ENCODE results near the gene ERAS. TPM values are rescaled to one million over a fixed set of nuclear protein-coding genes. Genes with fewer than 3 reads are reported as not detected.

The ERAS gene, protein sequence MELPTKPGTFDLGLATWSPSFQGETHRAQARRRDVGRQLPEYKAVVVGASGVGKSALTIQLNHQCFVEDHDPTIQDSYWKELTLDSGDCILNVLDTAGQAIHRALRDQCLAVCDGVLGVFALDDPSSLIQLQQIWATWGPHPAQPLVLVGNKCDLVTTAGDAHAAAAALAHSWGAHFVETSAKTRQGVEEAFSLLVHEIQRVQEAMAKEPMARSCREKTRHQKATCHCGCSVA
- total RNA-seq (2014; rRNA removed; shearing (Covaris generic)), result not detected in 2 replicates

DNA sequence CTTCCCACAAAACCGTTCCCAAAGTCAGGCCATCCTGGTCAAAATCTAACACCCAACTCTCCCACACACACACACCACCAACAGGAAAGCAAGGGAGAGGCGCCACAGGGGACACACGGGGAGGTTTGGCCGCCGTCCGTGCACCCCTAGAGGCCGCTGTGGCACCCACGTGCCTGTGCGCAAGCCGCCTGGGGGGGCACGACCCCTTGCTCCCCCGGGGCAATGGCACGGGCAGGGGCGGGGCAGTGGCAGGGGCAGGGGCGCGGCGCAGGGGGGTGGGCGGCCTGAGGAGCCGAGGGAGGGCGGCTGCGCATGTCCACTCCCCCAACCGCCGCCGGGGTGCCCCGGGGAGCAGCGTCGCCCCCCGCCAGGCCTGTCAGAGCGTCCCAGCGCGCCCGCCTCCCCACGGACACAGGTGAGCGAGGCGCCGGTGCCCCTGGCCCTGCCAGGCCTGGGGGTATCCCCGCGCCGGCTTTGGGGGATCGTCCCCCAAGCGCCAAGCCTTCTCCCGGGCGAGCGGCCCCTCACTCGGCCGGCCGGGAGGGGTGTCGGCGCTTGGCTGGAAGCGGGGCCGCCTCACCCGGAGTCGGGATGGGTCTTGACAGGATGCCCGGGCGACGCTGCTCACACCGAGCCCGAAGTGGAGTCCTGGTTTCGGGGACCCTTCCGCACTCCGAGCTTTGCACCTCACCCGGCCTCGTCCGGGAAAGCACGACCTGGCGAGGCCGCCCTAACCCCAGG, at the start of gene ERAS:
Gene ERAS, plus strand, starts transcription at position 379 of the 741 bp plus-strand sequence. CDS start 2,611 bp downstream, outside the sequence.
- Histone ChIP-seq H3K4me3 (no peak within 1 kb of the TSS), H3K36me3 (peaks cover 5% of the 10 kb centered on the region; the same call in 1 of the 2 replicates), H3K4me1 (replicated peaks) (no peaks in the 10 kb centered on the region), H3K27me3 (replicated peaks) (no peaks in the 10 kb centered on the region), H3K27ac (no peak within 1 kb of the TSS), H3K9me3 (replicated peaks) (no peaks in the 10 kb centered on the region)
- DNase-seq (ENCODE audit: low read depth in 1 of 2, low spot score in 2 of 2), result no peak

DNA sequence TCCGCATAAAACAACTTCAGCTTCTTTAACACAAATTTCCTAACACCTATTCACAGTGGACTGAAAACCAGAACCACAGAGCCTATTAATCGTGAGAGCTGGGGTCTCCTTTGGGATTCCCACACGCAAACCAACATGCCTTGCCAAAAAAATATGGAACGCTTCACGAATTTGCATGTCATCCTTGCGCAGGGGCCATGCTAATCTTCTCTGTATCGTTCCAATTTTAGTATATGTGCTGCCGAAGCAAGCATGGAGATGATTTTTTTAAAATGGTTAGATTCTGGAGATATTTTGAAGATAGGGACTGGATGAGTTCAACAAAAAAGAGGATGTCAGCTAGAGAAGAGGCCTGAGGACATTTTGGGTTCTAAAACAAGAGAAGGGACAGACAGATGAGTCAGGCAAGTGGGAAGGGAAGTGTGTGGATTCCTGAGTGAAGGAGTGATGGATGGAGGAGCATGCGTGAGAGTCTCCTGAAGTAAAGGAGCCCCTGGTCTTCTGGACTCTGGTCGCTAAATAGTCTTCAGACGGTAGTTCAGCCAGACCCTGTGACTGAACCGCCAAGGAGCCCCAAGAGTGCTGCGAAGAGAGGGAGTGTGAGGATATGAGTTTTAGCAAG, 49.4 kb upstream of the ERAS start:
- DNase-seq (ENCODE audit: low read depth in 1 of 2, low spot score in 2 of 2), result no peak
- H3K36me3 ChIP-seq, result no peaks in the 10 kb centered on the region
- no peaks in the 10 kb centered on the region for H3K9me3 ChIP-seq (replicated peaks)
- no peak overlapping the region for H3K27ac ChIP-seq
- H3K4me3 ChIP-seq, result no peak overlapping the region
- no peaks in the 10 kb centered on the region for H3K4me1 ChIP-seq (replicated peaks)
- H3K27me3 ChIP-seq (replicated peaks), result no peaks in the 10 kb centered on the region

DNA sequence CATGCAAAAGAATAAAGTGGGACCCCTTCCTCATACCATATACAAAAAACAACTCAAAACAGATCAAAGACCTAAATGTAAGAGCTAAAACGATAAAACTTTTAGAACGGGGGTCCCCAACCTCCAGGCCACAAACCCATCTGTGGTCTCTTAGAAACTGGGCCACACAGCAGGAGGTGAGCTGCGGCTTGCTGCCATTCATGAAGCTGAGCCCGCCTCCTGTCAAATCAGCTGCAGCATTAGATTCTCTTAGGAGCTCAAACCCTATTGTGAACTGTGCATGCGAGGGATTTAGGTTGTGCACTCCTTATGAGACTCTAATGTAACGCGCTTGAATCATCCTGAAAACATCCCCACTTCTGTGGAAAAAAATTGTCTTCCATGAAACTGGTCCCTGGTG, 46.9 kb upstream of the ERAS start:
- Histone ChIP-seq H3K4me3 (no peak overlapping the region), H3K36me3 (no peaks in the 10 kb centered on the region), H3K27ac (no peak overlapping the region), H3K9me3 (replicated peaks) (no peaks in the 10 kb centered on the region), H3K27me3 (replicated peaks) (no peaks in the 10 kb centered on the region), H3K4me1 (replicated peaks) (no peaks in the 10 kb centered on the region)
- no peak for DNase-seq (ENCODE audit: low read depth in 1 of 2, low spot score in 2 of 2)

DNA sequence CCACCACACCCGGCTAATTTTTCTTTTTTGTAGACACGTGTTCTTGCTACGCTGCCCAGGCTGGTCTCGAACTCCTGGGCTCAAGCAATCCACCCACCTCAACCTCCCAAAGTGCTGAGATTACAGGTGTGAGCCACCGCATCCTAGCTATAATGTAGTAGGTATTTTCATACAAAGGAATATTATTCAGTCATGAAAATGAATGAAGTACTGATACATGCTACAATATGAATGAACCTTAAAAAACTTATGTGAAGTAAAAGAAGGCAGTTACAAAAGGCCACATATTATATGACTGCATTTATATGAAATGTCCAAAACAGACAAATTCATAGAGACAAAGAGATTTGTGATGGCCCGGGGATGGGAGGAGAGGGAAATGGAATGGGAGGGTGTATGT, 44.6 kb upstream of the ERAS start:
- no peaks in the 10 kb centered on the region for H3K27me3 ChIP-seq (replicated peaks)
- no peak for DNase-seq (ENCODE audit: low read depth in 1 of 2, low spot score in 2 of 2)
- H3K36me3 ChIP-seq, result no peaks in the 10 kb centered on the region
- H3K27ac ChIP-seq, result no peak overlapping the region
- no peaks in the 10 kb centered on the region for H3K4me1 ChIP-seq (replicated peaks)
- H3K4me3 ChIP-seq, result no peak overlapping the region
- H3K9me3 ChIP-seq (replicated peaks), result no peaks in the 10 kb centered on the region

DNA sequence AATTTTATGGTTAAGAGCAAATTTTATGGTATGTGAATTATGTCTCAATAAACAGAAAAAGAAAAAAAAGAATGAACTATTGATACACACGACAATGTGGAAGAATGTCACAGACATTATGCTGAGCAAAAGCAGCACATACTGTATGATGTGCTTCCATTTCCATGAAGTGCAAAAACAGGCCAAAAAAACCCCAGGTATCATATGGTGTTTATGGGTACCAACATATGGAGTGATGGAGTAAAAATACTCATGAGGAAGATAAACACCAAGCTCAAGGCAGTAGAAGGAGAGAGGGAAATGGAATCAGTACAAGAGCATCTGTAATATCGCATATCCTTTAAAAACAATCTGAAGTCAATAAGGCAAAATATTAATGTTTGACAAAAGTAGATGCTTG, 44.1 kb upstream of the ERAS start:
- Histone ChIP-seq H3K36me3 (no peaks in the 10 kb centered on the region), H3K9me3 (replicated peaks) (no peaks in the 10 kb centered on the region), H3K4me3 (no peak overlapping the region), H3K4me1 (replicated peaks) (no peaks in the 10 kb centered on the region), H3K27ac (no peak overlapping the region), H3K27me3 (replicated peaks) (no peaks in the 10 kb centered on the region)
- no peak for DNase-seq (ENCODE audit: low read depth in 1 of 2, low spot score in 2 of 2)

DNA sequence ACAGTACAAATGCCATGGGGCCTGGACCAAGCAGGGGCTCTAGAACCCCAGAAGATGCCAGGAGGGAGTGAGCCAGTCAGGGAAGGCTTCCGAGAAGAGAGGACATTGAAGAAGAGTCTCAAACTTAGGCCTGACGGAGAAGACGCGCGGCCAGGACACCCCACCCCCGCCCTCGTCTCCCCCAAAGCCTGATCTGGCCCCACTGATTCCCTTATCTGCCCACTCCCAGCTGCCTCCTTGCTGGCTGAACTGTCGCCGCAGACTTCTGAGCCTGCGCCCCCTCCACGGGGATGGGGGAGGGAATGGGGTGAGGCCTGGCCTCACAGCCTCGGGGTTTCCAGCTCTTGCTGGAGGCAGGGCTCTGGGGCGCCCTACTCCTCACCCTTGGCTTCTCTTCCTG, 43.5 kb upstream of the ERAS start:
- H3K27me3 ChIP-seq (replicated peaks), result no peaks in the 10 kb centered on the region
- no peaks in the 10 kb centered on the region for H3K4me1 ChIP-seq (replicated peaks)
- H3K9me3 ChIP-seq (replicated peaks), result no peaks in the 10 kb centered on the region
- H3K27ac ChIP-seq, result no peak overlapping the region
- no peak overlapping the region for H3K4me3 ChIP-seq
- no peak for DNase-seq (ENCODE audit: low read depth in 1 of 2, low spot score in 2 of 2)
- H3K36me3 ChIP-seq, result no peaks in the 10 kb centered on the region

DNA sequence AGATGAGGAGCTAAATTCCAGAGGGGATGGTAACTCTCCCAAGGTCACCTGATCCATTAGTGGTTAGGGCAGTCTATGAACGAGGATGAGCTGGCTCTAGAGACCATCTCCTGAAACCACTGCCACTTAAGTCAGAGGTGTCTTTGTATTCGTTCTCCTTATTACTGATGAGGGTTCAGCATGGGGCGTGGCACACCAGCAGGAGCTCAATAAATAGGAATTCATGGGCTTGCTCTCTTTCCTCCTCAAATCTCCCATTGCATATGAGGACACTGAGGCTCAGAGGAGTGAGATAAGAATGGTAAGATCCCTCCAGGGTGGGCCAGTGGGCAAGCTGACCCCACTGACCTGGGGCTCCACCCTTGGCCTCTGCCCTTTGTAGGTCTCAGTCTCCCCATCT, 41.6 kb upstream of the ERAS start:
- Histone ChIP-seq H3K27ac (no peak overlapping the region), H3K4me3 (no peak overlapping the region), H3K27me3 (replicated peaks) (no peaks in the 10 kb centered on the region)

DNA sequence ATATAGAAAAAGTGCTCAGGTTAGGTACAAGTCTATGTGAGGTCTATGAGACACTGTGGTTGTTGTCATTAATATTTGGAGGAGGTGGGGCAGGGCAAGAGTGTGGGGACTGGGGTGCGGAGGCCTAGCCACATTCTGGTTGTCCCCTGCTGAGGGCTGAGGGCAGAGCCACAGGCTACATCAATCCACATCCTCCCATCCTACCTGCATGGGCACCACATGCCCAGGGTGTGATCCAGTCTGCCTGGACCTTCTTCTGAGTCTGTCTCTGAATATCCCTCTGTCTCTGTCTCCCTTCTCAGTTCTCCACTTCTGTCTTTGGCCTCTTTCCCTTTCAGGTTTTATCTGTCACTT, 41.1 kb upstream of the ERAS start:
- H3K9me3 ChIP-seq (replicated peaks), result no peaks in the 10 kb centered on the region
- H3K4me3 ChIP-seq, result no peak overlapping the region
- no peaks in the 10 kb centered on the region for H3K27me3 ChIP-seq (replicated peaks)
- H3K36me3 ChIP-seq, result no peaks in the 10 kb centered on the region
- no peak for DNase-seq (ENCODE audit: low read depth in 1 of 2, low spot score in 2 of 2)
- no peak overlapping the region for H3K27ac ChIP-seq
- H3K4me1 ChIP-seq (replicated peaks), result no peaks in the 10 kb centered on the region

More for the DNA sequence above, 41.6 kb upstream of the ERAS start:
- Histone ChIP-seq H3K9me3 (replicated peaks) (no peaks in the 10 kb centered on the region), H3K36me3 (no peaks in the 10 kb centered on the region), H3K4me1 (replicated peaks) (no peaks in the 10 kb centered on the region)
- DNase-seq (ENCODE audit: low read depth in 1 of 2, low spot score in 2 of 2), result no peak

DNA sequence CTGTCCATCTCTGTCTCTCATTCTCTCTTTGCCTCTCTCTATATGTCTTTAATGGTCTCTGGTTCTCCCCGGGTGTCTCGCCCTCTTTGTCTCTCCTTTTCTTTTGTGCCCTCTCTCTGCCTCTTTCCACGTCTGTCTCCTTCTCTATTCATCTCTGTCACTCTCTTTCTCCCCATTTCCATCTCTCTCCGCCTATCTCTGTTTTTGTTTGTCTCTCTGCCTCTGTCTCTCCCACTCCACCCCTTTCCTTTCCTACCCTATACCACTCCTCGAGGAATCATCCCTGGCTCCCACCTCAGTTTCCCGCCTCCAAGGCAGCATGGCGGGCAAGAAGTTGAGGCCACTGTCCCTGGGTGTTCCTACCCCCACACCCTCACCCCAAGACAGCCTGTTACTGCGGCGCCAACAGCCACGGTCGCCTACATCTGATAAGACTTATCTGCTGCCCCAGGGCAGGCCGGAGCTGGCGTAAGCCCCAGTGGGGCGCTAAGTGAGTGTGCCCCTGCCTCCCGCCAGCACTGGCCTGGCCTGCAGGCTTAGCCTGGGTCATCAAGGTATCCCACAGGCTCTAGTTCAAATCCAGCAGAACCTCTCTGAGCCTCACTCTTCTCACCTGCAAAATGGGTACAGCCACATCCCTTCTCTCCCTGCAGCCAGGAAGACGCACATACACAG, 40.6 kb upstream of the ERAS start:
- no peaks in the 10 kb centered on the region for H3K9me3 ChIP-seq (replicated peaks)
- H3K4me1 ChIP-seq (replicated peaks), result no peaks in the 10 kb centered on the region
- no peaks in the 10 kb centered on the region for H3K27me3 ChIP-seq (replicated peaks)
- no peak overlapping the region for H3K4me3 ChIP-seq
- no peak overlapping the region for H3K27ac ChIP-seq
- no peak for DNase-seq (ENCODE audit: low read depth in 1 of 2, low spot score in 2 of 2)
- H3K36me3 ChIP-seq, result no peaks in the 10 kb centered on the region

DNA sequence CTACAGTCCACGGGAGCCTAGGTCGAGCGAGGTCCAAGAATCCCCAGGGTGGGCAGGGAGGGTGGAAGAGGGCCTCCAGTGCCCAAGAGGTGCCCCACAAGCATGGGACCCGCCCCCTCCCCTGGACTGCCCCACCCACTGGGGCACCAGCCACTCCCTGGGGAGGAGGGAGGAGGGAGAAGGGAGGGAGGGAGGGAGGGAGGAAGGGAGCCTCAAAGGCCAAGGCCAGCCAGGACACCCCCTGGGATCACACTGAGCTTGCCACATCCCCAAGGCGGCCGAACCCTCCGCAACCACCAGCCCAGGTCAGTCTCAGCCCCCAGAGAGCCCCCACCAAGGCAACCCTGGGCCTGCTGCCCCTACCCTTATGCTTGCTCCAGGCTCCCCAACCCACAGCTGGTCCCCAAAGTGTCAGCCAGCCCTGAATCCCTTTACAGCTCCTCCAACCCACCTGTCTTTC, 39.9 kb upstream of the ERAS start, which contains the start of gene GATA1:
Gene GATA1, plus strand, starts transcription at position 250 of the 460 bp plus-strand sequence. CDS start 4,520 bp downstream, outside the sequence.
- Histone ChIP-seq H3K4me1 (replicated peaks) (no peaks in the 10 kb centered on the region), H3K27ac (no peak within 1 kb of the TSS), H3K27me3 (replicated peaks) (no peaks in the 10 kb centered on the region), H3K4me3 (no peak within 1 kb of the TSS), H3K36me3 (no peaks in the 10 kb centered on the region), H3K9me3 (replicated peaks) (no peaks in the 10 kb centered on the region)
- DNase-seq (ENCODE audit: low read depth in 1 of 2, low spot score in 2 of 2), result no peak

DNA sequence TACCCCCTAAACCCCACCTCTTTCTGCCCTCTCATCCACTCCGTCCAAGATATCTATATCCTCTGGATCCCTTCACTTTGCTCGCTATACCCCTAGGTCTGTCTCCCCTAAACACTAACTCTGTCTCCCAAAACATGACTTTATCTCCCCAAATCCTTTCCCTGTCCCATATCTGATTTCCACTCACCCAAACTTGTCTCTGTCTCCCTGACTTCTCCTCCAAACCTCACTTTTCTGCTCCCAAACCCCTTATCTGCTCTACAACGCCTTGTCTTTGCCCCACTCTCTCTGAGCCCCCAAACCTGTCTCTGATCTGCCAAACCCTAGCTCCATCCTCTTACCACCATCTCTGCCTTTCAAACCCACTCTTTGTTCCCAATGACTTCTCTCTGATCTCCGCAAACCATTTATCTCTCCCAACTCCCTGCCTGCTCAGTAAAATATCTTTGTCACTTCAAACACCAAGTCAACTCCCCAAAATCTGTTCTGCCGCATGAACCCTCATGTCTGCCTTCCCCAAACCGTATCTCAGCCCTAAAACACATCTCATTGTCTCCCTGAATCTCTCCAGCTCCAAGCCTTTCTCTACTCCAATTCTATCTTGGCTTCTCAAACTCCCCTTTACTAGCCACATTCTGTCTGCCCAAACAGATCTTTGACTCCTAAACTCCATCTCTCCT, 39.3 kb upstream of the ERAS start:
- Histone ChIP-seq H3K4me3 (no peak overlapping the region), H3K27ac (no peak overlapping the region), H3K27me3 (replicated peaks) (no peaks in the 10 kb centered on the region), H3K36me3 (no peaks in the 10 kb centered on the region), H3K4me1 (replicated peaks) (no peaks in the 10 kb centered on the region), H3K9me3 (replicated peaks) (no peaks in the 10 kb centered on the region)
- no peak for DNase-seq (ENCODE audit: low read depth in 1 of 2, low spot score in 2 of 2)

DNA sequence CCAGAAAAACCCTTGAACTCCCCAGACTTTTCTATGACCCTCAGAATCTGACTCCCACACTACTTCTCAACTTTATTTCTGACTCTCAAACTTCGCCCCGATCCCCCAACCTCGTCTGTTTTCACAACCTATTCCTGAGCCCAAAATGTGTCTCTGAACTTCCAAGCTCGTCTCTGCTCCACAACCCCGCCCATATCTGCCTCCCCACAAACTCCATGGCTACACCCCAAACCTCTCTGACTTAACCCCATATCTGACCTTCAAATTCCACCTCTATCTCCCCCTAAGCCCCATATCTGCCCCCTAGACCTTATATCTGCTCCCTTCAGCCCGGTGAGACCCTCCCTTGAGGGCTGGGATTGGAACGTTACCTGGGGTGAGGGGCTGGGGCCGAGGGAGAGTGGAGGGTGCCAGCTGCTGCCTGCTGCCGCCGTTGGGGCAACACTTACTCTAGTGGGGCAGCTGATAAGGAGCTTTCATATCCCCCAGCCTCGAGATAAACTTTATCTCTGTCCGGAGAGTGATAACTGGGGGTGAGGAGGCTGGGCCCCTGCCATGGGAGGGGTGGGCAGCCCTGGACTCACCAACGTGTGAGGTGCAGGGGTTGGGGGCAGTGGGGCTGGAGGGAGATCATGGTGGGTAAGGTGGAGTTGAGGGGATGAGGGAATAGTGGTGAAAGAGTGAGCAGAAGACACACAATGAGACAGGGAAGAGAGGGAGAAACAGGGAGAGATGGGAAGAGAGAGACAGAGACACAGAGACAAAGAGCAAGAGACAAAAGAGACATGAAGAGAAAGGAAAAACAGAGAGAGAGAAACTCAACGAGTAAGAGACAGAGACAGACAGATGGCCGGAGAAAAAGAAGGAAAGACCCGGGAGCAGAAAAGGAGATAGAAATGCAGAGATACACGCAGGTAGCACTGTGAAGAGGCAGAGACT, 38.5 kb upstream of the ERAS start:
- Histone ChIP-seq H3K27ac (no peak overlapping the region), H3K4me1 (replicated peaks) (no peaks in the 10 kb centered on the region), H3K36me3 (no peaks in the 10 kb centered on the region), H3K4me3 (no peak overlapping the region), H3K27me3 (replicated peaks) (no peaks in the 10 kb centered on the region), H3K9me3 (replicated peaks) (no peaks in the 10 kb centered on the region)
- DNase-seq (ENCODE audit: low read depth in 1 of 2, low spot score in 2 of 2), result no peak

Data from SJSA1 (cell line).